Astrocyte of the spinal cord (primary cell): ENCODE measurements around the gene LNP1.
"Not testable (repeated sequence)": the region's sequence is repeated elsewhere in the genome, so short reads cannot be mapped to it uniquely, and the experiment has no call there.

Experiments
- DNase-seq: peaks from one replicate; pipeline ENCODE4 v3.0.0; 2011; ENCODE audit warnings: low read depth, low spot score
- H3K4me3 ChIP-seq: 2 replicates; pipeline ENCODE4 v1.5.1; 2011; ENCODE audit warnings: low read depth, mild to moderate bottlenecking, low read length, moderate library complexity
- CTCF ChIP-seq: IDR thresholded peaks from 2 replicates; pipeline ENCODE4 v1.5.1; 2012; ENCODE audit warnings: low read depth, mild to moderate bottlenecking, low read length, inconsistent platforms
- in situ Hi-C: cut with HindIII; loops from 2 replicates; pipeline ENCODE4 v1.10.0; 2017; ENCODE audit warnings: low sequenced_read_pairs

LNP1 gene

GRCh38 chr3:100465892-100466777 lies 64.8 kb downstream of the LNP1 start:
- H3K4me3 ChIP-seq, result no peak overlapping the region
- DNase-seq, result no peak
- TF ChIP-seq CTCF, result no peak
- in situ Hi-C loops, result no loop called here

- H3K4me3 ChIP-seq, result no peak overlapping the region
- no peak for TF ChIP-seq CTCF
- DNase-seq, result no peak
- in situ Hi-C loops, result no loop called here
Measured at GRCh38 chr3:100467133-100467532, 65.8 kb downstream of the LNP1 start.

- no peak for TF ChIP-seq CTCF
- DNase-seq, result no peak
- in situ Hi-C loops, result no loop called here
Measured at GRCh38 chr3:100468676-100469075, 67.3 kb downstream of the LNP1 start.

GRCh38 chr3:100470951-100471350 lies 69.6 kb downstream of the LNP1 start:
- no peak for TF ChIP-seq CTCF
- DNase-seq, result no peak
- in situ Hi-C loops, result no loop called here
- H3K4me3 ChIP-seq, result no peak overlapping the region

More at GRCh38 chr3:100468676-100469075, 67.3 kb downstream of the LNP1 start:
- no peak overlapping the region for H3K4me3 ChIP-seq

GRCh38 chr3:100471444-100471843 lies 70.1 kb downstream of the LNP1 start:
- DNase-seq, result no peak
- no peak overlapping the region for H3K4me3 ChIP-seq
- in situ Hi-C loops, result no loop called here
- no peak for TF ChIP-seq CTCF

GRCh38 chr3:100477851-100478360 lies 76.6 kb downstream of the LNP1 start:
- in situ Hi-C loops, H3K4me3 ChIP-seq, DNase-seq: not testable (repeated sequence)

- DNase-seq, in situ Hi-C loops, H3K4me3 ChIP-seq: not testable (repeated sequence)
Measured at GRCh38 chr3:100478521-100478920, 77.2 kb downstream of the LNP1 start.
